HG03139 (cell line): ENCODE results near the gene CTSF.

Experiments used
- ATAC-seq: cut with Tn5 transposase; IDR thresholded peaks from one replicate; pipeline ENCODE4 v1.9.1; 2021; ENCODE audit not compliant: unreplicated experiment

CTSF gene

DNA sequence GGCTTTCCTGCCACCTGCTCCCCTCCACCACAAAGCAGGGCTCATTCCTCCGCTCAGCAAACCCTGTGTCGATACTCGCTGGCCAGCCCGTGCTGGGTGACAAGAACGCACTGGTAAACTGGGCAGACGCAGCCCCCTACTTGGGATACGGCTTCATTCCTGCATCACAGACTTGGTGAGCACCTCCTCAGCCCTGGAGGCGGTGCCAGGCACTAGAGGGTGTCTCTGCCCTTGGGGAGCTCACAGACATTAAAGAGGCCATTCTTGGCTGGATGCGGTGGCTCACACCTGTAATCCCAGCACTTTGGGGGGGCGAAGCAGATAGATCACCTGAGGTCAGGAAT is 28.6 kb downstream of the CTSF start:
- no peak for ATAC-seq

DNA sequence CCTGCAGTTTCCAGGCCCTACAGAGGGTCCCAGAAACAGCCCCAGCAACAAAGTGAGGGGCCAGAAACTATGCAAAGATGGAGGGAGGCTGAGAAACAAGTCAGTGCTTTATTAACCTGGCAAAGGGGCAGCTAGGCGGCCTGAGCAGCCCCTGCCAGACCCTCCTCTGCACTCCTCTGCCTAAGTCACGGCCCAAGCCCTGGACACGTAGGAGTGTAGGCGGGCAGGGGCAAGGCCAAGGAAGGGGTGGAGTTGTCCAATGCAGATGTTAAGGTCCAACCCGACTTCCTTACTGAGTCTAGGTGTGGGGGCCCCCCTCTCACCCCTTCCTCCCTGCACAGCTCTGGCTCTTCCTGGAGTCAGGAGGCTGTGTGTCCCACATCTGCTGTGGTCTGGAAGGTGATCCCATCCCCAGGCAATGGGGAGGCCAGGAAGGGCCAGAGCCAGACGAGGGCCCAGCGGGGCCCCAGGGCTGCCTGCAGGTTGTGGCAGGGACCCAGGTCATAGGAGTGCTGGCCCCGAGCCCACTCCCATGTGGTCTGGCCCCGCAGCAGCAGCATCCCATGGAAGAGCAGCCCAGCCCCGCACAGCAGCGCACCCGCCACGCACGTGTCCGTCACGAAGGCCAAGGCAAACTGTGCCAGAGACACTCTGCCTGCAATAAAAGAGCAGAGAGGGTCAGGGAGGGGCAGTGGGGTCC is 29.1 kb downstream of the CTSF start:
- no peak for ATAC-seq

DNA sequence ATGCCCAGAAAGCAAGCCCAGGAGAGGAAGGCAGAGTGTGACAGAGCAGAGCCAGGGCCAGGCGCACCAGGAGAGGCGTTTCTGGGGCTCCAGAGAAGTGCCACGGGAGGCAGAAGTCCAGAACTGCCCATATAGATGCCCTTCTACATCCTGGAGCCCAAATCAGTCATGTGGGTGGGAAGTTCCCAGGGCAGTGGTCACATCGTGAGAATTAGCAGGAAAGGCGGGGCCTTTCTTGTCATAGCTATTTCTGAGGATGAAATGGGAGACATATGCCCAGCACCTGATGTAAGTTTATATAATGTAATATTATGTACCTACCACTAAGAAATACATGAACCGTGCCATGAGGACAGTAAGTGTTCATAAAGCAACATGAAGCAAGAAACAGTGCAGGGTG is 35.6 kb downstream of the CTSF start:
- no peak for ATAC-seq

DNA sequence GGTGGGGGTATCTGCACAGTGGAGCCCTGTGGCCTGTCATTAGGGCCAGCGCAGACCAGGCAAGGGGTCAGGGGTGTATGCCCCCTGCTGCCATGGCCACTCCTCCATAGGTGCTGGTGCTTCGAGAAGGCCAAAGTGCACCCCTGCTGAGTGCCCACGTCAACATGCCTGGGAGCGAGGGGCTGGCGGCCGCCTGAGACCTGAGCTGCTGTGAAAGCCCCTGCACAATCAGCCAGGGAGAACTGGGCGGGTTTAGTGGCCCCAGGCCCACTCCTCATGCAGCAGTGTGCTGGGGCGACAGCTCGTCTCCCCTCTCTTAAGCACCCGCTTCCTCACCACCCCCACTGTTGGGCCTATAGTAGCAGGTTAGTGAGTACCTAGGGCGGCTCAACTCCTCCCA is 36.6 kb downstream of the CTSF start:
- ATAC-seq: no peak

DNA sequence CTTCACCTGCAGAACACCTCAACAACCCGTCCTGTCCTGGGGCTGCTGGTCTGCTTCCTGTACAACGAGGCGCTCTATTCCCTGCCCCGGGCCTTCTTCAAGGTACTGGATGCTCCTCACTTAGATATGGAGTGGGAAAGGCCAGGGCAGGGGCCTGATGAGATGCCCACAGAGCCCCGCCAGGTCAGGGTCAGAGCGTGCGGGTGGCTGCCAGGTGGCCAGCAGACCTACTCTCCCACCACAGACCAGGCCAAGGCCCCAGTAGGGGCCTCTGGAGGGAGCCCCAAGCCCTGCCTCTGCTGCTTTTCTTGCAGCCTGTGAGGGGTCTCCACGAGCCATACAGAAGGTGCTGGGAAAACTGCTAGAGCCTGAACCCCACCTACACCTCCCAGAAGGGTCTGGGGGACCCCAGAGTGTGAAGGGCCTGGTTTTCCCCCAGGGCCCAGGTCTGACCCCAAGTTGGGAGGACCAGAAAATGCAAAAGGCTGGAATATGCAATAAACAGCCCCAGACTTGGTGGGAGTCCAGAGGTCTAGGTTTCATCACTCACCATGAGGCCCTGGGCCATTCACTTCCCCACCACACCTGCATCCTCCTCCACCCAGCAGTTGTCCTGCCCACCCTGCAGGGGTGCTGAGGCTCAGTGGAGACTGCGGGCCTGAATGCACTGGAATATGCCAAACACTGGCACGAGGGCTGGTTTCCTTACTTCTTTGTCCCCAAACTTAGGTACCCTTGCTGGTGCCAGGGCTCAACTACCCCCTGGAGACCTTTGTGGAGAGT is 37.3 kb downstream of the CTSF start:
- no peak for ATAC-seq

DNA sequence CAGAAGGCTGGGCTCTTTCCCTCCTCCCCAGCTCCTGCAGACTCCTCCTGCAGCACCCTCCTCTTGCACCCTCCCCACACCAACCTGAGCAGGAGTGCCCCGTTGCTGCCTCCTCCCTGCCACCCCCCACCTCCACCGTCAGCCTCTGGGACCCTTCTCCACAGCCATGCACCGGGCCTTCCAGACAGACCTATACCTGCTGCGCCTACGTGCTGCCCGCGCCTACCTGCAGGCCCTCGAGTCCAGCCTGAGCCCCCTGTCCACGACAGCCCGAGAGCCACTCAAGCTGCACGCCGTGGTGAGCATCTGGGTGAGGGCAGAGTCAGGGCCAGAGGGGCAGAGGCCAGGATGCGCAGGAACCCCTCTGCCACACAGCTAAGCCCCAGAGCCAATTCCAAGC is 38.8 kb downstream of the CTSF start:
- ATAC-seq: no peak

DNA sequence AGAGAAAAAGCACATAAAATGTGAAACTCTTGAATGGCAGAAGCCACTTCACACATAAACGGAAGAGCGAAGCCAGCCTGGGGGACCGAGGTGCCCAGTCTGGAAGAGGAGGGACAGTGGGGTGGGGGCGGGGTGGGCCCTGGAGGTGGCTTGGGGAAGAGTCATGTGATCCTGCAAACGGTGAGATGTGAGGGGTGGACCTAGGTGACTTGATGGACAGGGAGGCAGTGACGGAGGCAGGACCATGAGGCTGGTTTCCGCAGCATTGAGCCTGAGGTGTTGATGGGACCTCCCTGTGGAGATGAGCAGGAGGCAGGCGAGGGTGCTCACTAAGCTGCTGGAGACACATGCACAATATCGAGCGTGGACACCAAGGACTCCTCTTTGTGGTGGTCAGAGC is 39.3 kb downstream of the CTSF start:
- ATAC-seq: no peak

DNA sequence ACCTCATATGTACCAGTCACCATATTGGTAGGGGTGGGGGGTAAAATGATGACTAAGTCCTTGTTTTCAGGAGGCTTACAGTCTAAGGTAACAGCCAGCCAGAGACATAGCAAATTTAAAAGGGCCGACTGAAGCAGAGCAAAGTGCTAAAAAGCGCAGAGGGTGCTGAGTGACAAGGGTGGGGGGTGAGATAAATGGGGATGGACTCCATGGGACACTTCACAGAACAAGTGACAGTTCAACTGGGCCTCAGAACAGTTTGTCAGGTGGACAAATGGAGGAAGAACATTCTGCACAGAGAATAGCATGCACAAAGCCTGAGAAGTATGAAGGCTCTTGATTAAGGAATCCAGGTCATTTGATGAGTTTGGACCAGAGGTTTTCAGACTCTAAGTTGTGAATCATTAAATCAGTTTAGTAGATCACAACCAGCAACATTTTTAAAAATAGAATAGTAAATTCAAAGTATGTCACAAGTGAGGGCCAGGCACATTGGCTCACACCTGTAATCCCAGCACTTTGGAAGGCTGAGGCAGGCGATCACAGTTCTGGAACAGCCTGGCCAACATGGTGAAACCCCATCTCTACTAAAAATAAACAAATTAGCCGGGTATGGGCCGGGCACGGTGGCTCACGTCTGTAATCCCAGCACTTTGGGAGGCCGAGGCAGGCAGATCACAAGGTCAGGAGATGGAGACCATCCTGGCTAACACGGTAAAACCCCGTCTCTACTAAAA is 43.9 kb downstream of the CTSF start:
- ATAC-seq: no peak

DNA sequence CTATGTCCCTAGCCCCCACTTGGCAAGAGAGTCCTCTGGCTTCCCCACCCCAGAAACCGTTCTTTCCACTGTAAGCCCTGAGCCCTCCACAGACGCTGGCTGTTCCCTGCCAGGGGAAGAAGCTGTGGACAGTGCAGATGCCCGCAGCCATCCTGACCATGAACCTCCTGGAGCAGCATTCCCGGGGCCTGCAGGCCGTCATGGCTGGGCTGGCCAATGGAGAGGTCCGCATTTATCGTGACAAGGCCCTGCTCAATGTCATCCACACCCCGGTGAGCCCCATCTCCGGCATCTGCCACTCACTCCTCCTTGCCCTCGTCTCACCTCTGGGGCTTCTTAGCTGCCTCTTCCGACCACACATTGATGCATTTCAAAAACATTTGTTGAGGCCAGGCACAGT is 44.8 kb downstream of the CTSF start:
- ATAC-seq: no peak
